Ascending aorta (tissue), 2 donors: ENCODE measurements around the gene GRIP1. TPM values are rescaled to one million over a fixed set of nuclear protein-coding genes. Genes with fewer than 3 reads are reported as not detected.

Experiments used
- DNase-seq, 2 donors: peaks; one replicate each; pipeline ENCODE4 v3.0.0-alpha.2; 2019; ENCODE audit warnings: low spot score in 2 of 2
- H3K27ac ChIP-seq, 2 donors: fragments of 200-600 bp; sonication (generic); one replicate each; pipeline ENCODE4 v1.5.1; 2016 to 2017; ENCODE audit warnings: mild to moderate bottlenecking in 1 of 2
- H3K27me3 ChIP-seq: fragments of 200-600 bp; sonication (generic); one replicate; pipeline ENCODE4 v1.5.1; 2017
- H3K36me3 ChIP-seq, 2 donors: fragments of 200-600 bp; sonication (generic); one replicate each; pipeline ENCODE4 v1.5.1; 2016
- H3K4me1 ChIP-seq, 2 donors: fragments of 200-600 bp; sonication (generic); one replicate each; pipeline ENCODE4 v1.5.1; 2016 to 2017; ENCODE audit warnings: mild to moderate bottlenecking in 1 of 2
- H3K4me3 ChIP-seq, 2 donors: fragments of 200-600 bp; sonication (generic); one replicate each; pipeline ENCODE4 v1.5.1; 2016 to 2017; ENCODE audit warnings: mild to moderate bottlenecking in 1 of 2
- H3K9me3 ChIP-seq, 2 donors: fragments of 200-600 bp; sonication (generic); one replicate each; pipeline ENCODE4 v1.5.1; 2016
- intact Hi-C: fragments of 100-400 bp; cut with DNase I; formaldehyde crosslinking; loops from one replicate; pipeline ENCODE4 v1.15.1; 2023
- total RNA-seq: library from RNA; depleted of rRNA; stranded (reverse); fragments of >200 nt; gene quantifications from one replicate; pipeline ENCODE4 v1.1.0, GENCODE V29; 2016
- TF ChIP-seq, protein P1 (sequence below), 3 experiments: fragments of 200-600 bp in 2 of 3; fragments of 450-650 bp in 1 of 3; sonication (generic) in 2 of 3; IDR thresholded peaks; one replicate each; pipeline ENCODE4 v1.5.1; 2016 to 2019; ENCODE audit warnings: antibody characterized with exemption in 3 of 3, mild to moderate bottlenecking in 1 of 3, moderate library complexity in 1 of 3

Gene GRIP1
- total RNA-seq, 1 donor from 2014 or later, result not detected

DNA sequence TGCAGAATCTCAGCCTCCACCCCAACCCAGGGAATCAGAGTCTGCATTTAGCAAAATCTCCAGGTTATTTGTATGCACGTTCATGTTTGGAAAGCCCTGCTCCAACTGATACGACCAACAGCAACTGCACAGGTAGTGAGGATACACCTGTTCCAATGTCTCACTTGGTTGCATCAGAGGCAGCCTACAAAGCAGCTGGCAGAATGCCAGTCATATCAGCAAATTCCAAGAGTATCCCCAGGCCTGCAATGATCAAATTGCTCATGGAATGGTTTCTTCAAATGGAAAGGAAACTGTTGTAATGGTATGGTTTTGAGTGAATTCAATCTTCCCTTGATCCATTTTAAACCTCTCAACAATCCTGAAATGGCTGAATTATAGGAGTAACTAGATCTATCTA, 75.4 kb downstream of the GRIP1 start:
- no peaks in the 10 kb centered on the region for H3K27me3 ChIP-seq
- no peaks in the 10 kb centered on the region for H3K4me1 ChIP-seq
- H3K36me3 ChIP-seq, result no peaks in the 10 kb centered on the region
- no peak for DNase-seq
- H3K9me3 ChIP-seq, result no peaks in the 10 kb centered on the region
- no peak overlapping the region for H3K4me3 ChIP-seq
- intact Hi-C loops, result no loop called here
- no peak overlapping the region for H3K27ac ChIP-seq
- TF ChIP-seq, protein P1, sequence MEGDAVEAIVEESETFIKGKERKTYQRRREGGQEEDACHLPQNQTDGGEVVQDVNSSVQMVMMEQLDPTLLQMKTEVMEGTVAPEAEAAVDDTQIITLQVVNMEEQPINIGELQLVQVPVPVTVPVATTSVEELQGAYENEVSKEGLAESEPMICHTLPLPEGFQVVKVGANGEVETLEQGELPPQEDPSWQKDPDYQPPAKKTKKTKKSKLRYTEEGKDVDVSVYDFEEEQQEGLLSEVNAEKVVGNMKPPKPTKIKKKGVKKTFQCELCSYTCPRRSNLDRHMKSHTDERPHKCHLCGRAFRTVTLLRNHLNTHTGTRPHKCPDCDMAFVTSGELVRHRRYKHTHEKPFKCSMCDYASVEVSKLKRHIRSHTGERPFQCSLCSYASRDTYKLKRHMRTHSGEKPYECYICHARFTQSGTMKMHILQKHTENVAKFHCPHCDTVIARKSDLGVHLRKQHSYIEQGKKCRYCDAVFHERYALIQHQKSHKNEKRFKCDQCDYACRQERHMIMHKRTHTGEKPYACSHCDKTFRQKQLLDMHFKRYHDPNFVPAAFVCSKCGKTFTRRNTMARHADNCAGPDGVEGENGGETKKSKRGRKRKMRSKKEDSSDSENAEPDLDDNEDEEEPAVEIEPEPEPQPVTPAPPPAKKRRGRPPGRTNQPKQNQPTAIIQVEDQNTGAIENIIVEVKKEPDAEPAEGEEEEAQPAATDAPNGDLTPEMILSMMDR (IDR thresholded peaks at IDR 0.05), result no peak

DNA sequence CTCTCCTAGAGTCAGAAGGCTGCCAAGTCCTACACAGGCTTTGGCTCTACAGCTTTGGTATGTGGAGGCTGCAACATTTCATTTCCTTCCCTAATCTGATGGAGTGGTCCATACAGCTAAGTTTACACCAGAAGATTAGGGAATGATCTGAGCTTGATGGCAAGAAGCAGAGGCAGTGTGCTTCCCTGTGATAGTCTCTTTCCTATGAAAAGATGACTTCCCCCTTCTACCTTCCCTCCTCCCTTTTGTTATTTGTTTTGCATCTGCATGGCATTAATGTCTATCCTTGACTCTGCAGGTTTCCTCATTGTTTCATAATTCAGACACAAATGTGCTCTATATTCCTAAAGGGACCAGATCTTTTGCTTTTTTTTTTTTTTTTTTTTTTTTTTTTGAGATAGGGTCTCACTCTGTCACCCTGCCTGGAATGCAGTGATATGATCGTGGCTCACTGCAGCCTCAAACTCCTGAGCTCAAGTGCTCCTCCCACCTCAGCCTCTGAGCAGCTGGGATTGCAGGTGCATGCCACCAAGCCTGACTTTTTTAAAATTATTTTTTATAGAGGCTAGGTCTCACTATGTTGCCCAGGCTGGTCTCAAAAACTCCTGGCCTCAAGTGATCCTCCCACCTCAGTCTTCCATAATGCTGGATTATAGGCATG, 76.3 kb downstream of the GRIP1 start:
- TF ChIP-seq, protein P1 (IDR thresholded peaks at IDR 0.05), result no peak
- Histone ChIP-seq H3K27ac (no peak overlapping the region), H3K9me3 (no peaks in the 10 kb centered on the region), H3K27me3 (no peaks in the 10 kb centered on the region), H3K36me3 (no peaks in the 10 kb centered on the region), H3K4me3 (no peak overlapping the region), H3K4me1 (no peaks in the 10 kb centered on the region)
- no peak for DNase-seq
- intact Hi-C loops, result no loop called here

DNA sequence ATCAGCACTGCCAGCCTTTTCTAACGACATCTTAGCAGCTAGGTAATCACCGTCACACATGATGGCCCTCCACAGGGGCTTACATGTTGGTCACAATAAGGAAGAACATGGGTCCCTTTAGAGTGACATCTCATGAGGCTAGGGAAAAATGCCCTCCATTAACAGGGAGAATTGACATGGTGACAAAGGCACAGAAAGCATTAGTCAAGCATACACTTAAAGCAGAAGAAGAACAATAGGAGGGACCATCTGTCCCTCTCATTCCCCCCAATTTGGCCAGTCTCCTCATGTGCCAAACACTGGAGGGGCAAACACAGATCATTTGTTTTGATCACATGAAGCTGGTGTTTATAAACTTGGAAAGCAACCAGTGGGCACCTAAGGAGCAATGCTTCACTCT, 78.0 kb downstream of the GRIP1 start:
- Histone ChIP-seq H3K27me3 (no peaks in the 10 kb centered on the region), H3K27ac (no peak overlapping the region), H3K36me3 (no peaks in the 10 kb centered on the region), H3K9me3 (no peaks in the 10 kb centered on the region), H3K4me3 (no peak overlapping the region), H3K4me1 (no peaks in the 10 kb centered on the region)
- TF ChIP-seq, protein P1 (IDR thresholded peaks at IDR 0.05), result no peak
- intact Hi-C loops, result no loop called here
- DNase-seq, result no peak

DNA sequence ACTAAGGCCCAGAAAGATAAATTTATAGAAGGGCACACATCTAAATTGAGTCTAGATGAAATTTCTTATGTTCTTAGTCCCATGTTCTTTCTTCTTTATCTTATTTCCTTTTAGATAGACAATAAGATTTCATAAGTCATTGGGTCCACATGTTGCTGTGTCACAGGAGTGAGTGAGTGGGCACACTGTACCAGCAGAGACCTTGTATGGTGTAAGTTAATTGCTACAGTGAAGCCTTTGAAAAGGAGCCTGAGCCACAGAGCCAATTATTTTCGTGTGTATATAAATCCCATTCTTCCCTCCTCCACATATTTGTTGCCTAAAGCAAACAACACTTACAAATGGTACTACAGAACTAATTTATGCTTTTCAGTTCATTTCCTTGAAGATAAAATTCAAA, 79.1 kb downstream of the GRIP1 start:
- Histone ChIP-seq H3K27me3 (no peaks in the 10 kb centered on the region), H3K4me1 (no peaks in the 10 kb centered on the region), H3K36me3 (no peaks in the 10 kb centered on the region), H3K27ac (no peak overlapping the region), H3K9me3 (no peaks in the 10 kb centered on the region), H3K4me3 (no peak overlapping the region)
- DNase-seq, result no peak
- TF ChIP-seq, protein P1 (IDR thresholded peaks at IDR 0.05), result no peak
- intact Hi-C loops, result no loop called here

DNA sequence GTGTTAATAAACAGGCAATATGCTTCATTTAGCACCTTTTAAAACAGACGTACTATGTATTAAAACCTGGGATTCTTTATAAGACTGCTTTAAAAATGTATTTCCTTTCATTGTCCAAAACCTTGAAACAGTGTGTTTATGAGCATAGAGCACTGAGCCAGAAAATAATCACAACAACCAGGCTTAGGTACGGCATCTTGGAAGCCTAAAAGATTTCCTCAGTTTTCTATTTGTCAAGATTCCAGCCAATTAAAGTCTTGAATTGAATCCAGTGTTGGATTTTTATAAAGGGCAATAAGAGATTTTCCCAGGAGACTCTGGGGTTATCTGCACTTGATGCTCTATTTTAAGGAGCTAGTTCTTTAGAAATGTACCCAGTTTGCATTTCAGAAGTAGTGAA, 80.3 kb downstream of the GRIP1 start:
- no peaks in the 10 kb centered on the region for H3K4me1 ChIP-seq
- no peaks in the 10 kb centered on the region for H3K36me3 ChIP-seq
- H3K27me3 ChIP-seq, result no peaks in the 10 kb centered on the region
- no peak overlapping the region for H3K4me3 ChIP-seq
- intact Hi-C loops, result no loop called here
- H3K27ac ChIP-seq, result no peak overlapping the region
- no peak for DNase-seq
- TF ChIP-seq, protein P1 (IDR thresholded peaks at IDR 0.05), result no peak
- no peaks in the 10 kb centered on the region for H3K9me3 ChIP-seq

DNA sequence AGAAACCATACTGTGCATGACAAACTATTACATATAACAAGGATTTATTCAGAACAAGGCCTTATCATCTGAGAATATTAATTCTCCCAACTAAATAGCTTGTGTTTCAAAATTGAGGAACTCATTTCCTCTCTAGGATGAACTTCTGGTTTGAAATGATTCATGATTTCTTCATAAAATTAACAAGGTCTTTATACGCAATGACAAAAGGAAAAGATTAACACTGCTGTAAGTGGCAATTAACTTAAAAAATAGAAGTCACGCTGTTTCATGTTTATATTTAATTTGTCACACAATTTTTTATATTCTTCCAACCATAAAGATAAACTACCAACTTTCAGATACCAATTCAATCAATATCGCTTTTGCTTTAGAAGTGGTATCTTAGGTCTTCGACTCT, 80.8 kb downstream of the GRIP1 start:
- TF ChIP-seq, protein P1 (IDR thresholded peaks at IDR 0.05), result no peak
- no peaks in the 10 kb centered on the region for H3K36me3 ChIP-seq
- no peak overlapping the region for H3K27ac ChIP-seq
- H3K4me3 ChIP-seq, result no peak overlapping the region
- DNase-seq, result no peak
- intact Hi-C loops, result no loop called here
- no peaks in the 10 kb centered on the region for H3K4me1 ChIP-seq
- H3K27me3 ChIP-seq, result no peaks in the 10 kb centered on the region
- no peaks in the 10 kb centered on the region for H3K9me3 ChIP-seq
